Measurements from ENCODE around the gene TMEM120B.
A peak's percentile ranks its signal among the peaks of the same experiment; 100 is the strongest.

- TF ChIP-seq, protein P1, sequence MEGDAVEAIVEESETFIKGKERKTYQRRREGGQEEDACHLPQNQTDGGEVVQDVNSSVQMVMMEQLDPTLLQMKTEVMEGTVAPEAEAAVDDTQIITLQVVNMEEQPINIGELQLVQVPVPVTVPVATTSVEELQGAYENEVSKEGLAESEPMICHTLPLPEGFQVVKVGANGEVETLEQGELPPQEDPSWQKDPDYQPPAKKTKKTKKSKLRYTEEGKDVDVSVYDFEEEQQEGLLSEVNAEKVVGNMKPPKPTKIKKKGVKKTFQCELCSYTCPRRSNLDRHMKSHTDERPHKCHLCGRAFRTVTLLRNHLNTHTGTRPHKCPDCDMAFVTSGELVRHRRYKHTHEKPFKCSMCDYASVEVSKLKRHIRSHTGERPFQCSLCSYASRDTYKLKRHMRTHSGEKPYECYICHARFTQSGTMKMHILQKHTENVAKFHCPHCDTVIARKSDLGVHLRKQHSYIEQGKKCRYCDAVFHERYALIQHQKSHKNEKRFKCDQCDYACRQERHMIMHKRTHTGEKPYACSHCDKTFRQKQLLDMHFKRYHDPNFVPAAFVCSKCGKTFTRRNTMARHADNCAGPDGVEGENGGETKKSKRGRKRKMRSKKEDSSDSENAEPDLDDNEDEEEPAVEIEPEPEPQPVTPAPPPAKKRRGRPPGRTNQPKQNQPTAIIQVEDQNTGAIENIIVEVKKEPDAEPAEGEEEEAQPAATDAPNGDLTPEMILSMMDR (IDR thresholded peaks at IDR 0.05) = no peak
- peak; percentile 62 to 69 (median 63) for TF ChIP-seq POLR2AphosphoS5 (IDR thresholded peaks at IDR 0.05)
- no peak for TF ChIP-seq EP300 (IDR thresholded peaks at IDR 0.05; ENCODE audit: low read depth)
These were observed 85.6 kb downstream of the TMEM120B start for GRCh38 chr12:121797937-121798786.

Measured in transverse colon (tissue), 4 donors.